Natural killer cell (primary cell): Measurements from ENCODE around the gene SIRPB2. TPM values are rescaled to one million over a fixed set of nuclear protein-coding genes. Genes with fewer than 3 reads are reported as not detected.

Source experiments
- ATAC-seq, 3 donors: fragments of 150-1000 bp in 2 of 3; fragments of 200-7000 bp in 1 of 3; cut with Tn5 transposase; 1 replicate in 1 of 3; 2 replicates in 2 of 3; pipeline ENCODE4 v1.10.0; 2021; ENCODE audit warnings: mild to moderate bottlenecking in 2 of 3, moderate library complexity in 2 of 3
- DNase-seq, 2 donors: peaks; one replicate each; pipeline versions ENCODE4 v3.0.0 to v3.0.0-alpha.2; 2013 to 2021; ENCODE audit warnings: mixed read lengths in 1 of 2
- H3K27ac ChIP-seq: one replicate; pipeline ENCODE4 v1.5.1; 2013; ENCODE audit warnings: mild to moderate bottlenecking, low read length
- H3K27me3 ChIP-seq: one replicate; pipeline ENCODE4 v1.6.1; 2013; ENCODE audit warnings: low read length; ENCODE audit not compliant: control insufficient read depth, insufficient read depth
- H3K36me3 ChIP-seq: one replicate; pipeline ENCODE4 v1.6.1; 2013; ENCODE audit warnings: low read length; ENCODE audit not compliant: control insufficient read depth, insufficient read depth
- H3K4me1 ChIP-seq: one replicate; pipeline ENCODE4 v1.6.1; 2013; ENCODE audit warnings: low read length; ENCODE audit not compliant: control insufficient read depth, insufficient read depth
- H3K4me3 ChIP-seq: one replicate; pipeline ENCODE4 v1.5.1; 2013; ENCODE audit warnings: low read length
- H3K9me3 ChIP-seq: one replicate; pipeline ENCODE4 v1.6.1; 2013; ENCODE audit warnings: low read length; ENCODE audit not compliant: control insufficient read depth, insufficient read depth
- H3K27ac Mint-ChIP-seq, 2 donors: one replicate each; pipeline ENCODE4 v1.8.0; 2022; ENCODE audit warnings: mild to moderate bottlenecking in 2 of 2, mixed read lengths in 2 of 2, moderate library complexity in 1 of 2
- H3K27me3 Mint-ChIP-seq, 2 donors: one replicate each; pipeline ENCODE4 v1.8.0; 2022; ENCODE audit warnings: low read depth in 2 of 2, mixed read lengths in 2 of 2
- H3K36me3 Mint-ChIP-seq: one replicate; pipeline ENCODE4 v1.8.0; 2022; ENCODE audit warnings: mixed read lengths
- H3K4me1 Mint-ChIP-seq, 2 donors: one replicate each; pipeline ENCODE4 v1.8.0; 2022; ENCODE audit warnings: mixed read lengths in 2 of 2
- H3K4me3 Mint-ChIP-seq: one replicate; pipeline ENCODE4 v1.8.0; 2022; ENCODE audit warnings: mild to moderate bottlenecking, moderate library complexity, mixed read lengths
- H3K9me3 Mint-ChIP-seq, 2 donors: one replicate each; pipeline ENCODE4 v1.8.0; 2022; ENCODE audit warnings: mixed read lengths in 2 of 2
- CTCF ChIP-seq: fragments of 200-600 bp; IDR thresholded peaks from one replicate; pipeline ENCODE4 v1.8.0; 2022; ENCODE audit warnings: antibody characterized with exemption
- WGBS: methylation state at CpG from one replicate; pipeline ENCODE4 v1.1.7; 2013; ENCODE audit warnings: missing lambda C conversion rate; ENCODE audit not compliant: insufficient coverage; 5-methylcytosine and 5-hydroxymethylcytosine counted together
- intact Hi-C: fragments of 100-400 bp; cut with micrococcal nuclease; formaldehyde crosslinking; loops from one replicate; pipeline ENCODE4 v1.14.2; 2022
- total RNA-seq, 4 donors: library from RNA; stranded (reverse); fragments of 120-200 nt in 1 of 4; gene quantifications; one replicate each; pipeline versions ENCODE4 v1.2.3 to v1.2.4, GENCODE V29; 2013 to 2022

The SIRPB2 gene
- total RNA-seq, 3 donors from 2014 or later (not counting 1 experiment from before 2014, with no cell fraction given): 1.1 to 2.2 (median 1.5) TPM

DNA sequence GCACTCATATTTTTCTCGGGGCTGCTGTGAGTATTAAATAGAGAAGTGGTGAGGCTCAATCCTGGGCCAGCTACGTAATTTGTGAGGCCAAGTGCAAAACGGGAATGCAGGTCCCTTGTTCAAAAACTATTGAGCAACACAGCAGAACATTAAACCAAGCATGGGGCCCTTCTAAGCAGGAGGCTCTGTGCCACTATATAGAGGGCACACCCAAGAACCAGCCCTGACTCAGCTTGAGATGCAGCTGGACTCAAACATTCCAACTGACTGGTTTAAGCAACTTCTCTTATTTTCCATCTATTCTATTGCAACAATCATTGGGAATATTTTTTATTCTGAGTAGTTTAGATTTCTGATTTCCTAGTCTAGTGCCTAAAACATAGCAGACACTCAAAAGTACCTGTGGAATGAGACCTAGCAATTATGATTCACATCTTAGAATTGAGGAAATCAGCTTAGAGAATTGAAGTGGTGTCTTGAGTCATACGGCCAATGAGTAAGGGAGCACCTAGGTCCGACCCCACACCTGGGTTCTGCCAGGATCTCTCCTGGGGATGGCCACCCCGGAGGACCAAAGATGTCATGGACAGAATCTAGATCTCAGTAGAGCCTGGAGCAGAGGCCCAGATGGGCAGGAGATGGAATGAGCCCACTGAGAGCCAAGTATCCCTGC is 1.3 kb downstream of the SIRPB2 start:
- 62% methylated on average over 6 of the region's 6 CpGs for WGBS
- Histone ChIP-seq H3K4me1 (no peaks in the 10 kb centered on the region), H3K4me3 (no peak overlapping the region), H3K36me3 (no peaks in the 10 kb centered on the region), H3K9me3 (no peaks in the 10 kb centered on the region), H3K27me3 (no peaks in the 10 kb centered on the region), H3K27ac (peak overlapping the region; percentile 43)
- Mint-ChIP-seq H3K4me3 (no peak overlapping the region), H3K9me3 (no peaks in the 10 kb centered on the region), H3K27me3 (peaks cover 47 to 80% of the 10 kb centered on the region in 2 donors), H3K4me1 (no peaks in the 10 kb centered on the region), H3K36me3 (no peaks in the 10 kb centered on the region), H3K27ac (no peak overlapping the region)
- ATAC-seq (no peak), DNase-seq (no peak)
- intact Hi-C loops: no loop called here
- TF ChIP-seq CTCF: no peak

DNA sequence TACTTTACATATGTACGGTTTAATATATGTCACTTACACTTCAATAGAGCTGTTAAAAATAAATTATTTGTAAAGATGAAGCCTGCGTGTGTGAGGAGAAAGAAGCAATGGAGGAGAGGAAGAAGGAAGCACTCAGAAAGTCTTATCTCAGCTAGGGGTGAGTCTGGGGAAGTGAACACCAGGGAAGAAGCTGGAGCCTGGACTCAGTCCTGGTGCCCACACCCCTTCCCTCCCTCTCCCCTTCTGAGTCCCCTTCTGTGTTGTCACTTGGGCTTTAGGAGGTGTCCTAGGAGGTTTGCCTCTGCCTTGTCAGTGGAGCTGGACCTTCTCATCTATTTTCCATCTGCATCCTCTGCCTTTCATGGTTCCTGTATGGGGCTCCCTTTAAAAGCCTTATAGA is 1.9 kb downstream of the SIRPB2 start:
- Histone ChIP-seq H3K27me3 (no peaks in the 10 kb centered on the region), H3K27ac (peak overlapping the region; percentile 31), H3K4me3 (no peak overlapping the region), H3K9me3 (no peaks in the 10 kb centered on the region), H3K4me1 (no peaks in the 10 kb centered on the region), H3K36me3 (no peaks in the 10 kb centered on the region)
- TF ChIP-seq CTCF: no peak
- ATAC-seq (no peak), DNase-seq (no peak)
- Mint-ChIP-seq H3K4me3 (no peak overlapping the region), H3K4me1 (no peaks in the 10 kb centered on the region), H3K36me3 (no peaks in the 10 kb centered on the region), H3K9me3 (no peaks in the 10 kb centered on the region), H3K27ac (no peak overlapping the region), H3K27me3 (peaks cover 46 to 80% of the 10 kb centered on the region in 2 donors)
- intact Hi-C loops: no loop called here
- 100% methylated on average over 1 of the region's 2 CpGs for WGBS

- peaks cover 39 to 77% of the 10 kb centered on the region in 2 donors for H3K27me3 Mint-ChIP-seq
Observed at GRCh38 chr20:1486566-1486965, 4.7 kb downstream of the SIRPB2 start.

More at GRCh38 chr20:1486566-1486965, 4.7 kb downstream of the SIRPB2 start:
- Histone ChIP-seq H3K4me3 (no peak overlapping the region), H3K36me3 (no peaks in the 10 kb centered on the region), H3K27ac (no peak overlapping the region), H3K9me3 (no peaks in the 10 kb centered on the region), H3K4me1 (no peaks in the 10 kb centered on the region), H3K27me3 (peaks cover 3% of the 10 kb centered on the region)
- no peak overlapping the region for H3K27ac Mint-ChIP-seq
- 90% methylated on average over 1 of the region's 2 CpGs for WGBS
- no peak overlapping the region for H3K4me3 Mint-ChIP-seq
- TF ChIP-seq CTCF: no peak
- H3K36me3 Mint-ChIP-seq: no peaks in the 10 kb centered on the region
- DNase-seq (no peak), ATAC-seq (no peak)
- no peaks in the 10 kb centered on the region for H3K9me3 Mint-ChIP-seq
- no peaks in the 10 kb centered on the region for H3K4me1 Mint-ChIP-seq
- intact Hi-C loops: no loop called here
